ENCODE measurements around the gene CNP. TPM values are rescaled to one million over a fixed set of nuclear protein-coding genes. Genes with fewer than 3 reads are reported as not detected.

The CNP gene
- total RNA-seq, 1 donor: 94.6 TPM

- no peak overlapping the region for H3K4me3 ChIP-seq (ENCODE audit: low read depth, low read length)
- DNase-seq (ENCODE audit: low read depth): no peak
- TF ChIP-seq CTCF (IDR thresholded peaks at IDR 0.05; ENCODE audit: insufficient read depth, low read depth, low read length): no peak
Measured at GRCh38 chr17:41974031-41974430, 7.4 kb downstream of the CNP start.

GRCh38 chr17:41974658-41975057 is 8.1 kb downstream of the CNP start:
- TF ChIP-seq CTCF (IDR thresholded peaks at IDR 0.05; ENCODE audit: insufficient read depth, low read depth, low read length): no peak
- DNase-seq (ENCODE audit: low read depth): no peak

GRCh38 chr17:41975099-41976083 is 8.8 kb downstream of the CNP start:
- TF ChIP-seq CTCF (IDR thresholded peaks at IDR 0.05; ENCODE audit: insufficient read depth, low read depth, low read length): no peak
- H3K4me3 ChIP-seq (ENCODE audit: low read depth, low read length): no peak overlapping the region
- DNase-seq (ENCODE audit: low read depth): no peak

More at GRCh38 chr17:41974658-41975057, 8.1 kb downstream of the CNP start:
- no peak overlapping the region for H3K4me3 ChIP-seq (ENCODE audit: low read depth, low read length)

- TF ChIP-seq CTCF (IDR thresholded peaks at IDR 0.05; ENCODE audit: insufficient read depth, low read depth, low read length): no peak
- H3K4me3 ChIP-seq (ENCODE audit: low read depth, low read length): no peak overlapping the region
- DNase-seq (ENCODE audit: low read depth): peak; percentile 61
Measured at GRCh38 chr17:41976142-41976768, 9.7 kb downstream of the CNP start.

GRCh38 chr17:41977991-41978390 is 11.4 kb downstream of the CNP start:
- no peak overlapping the region for H3K4me3 ChIP-seq (ENCODE audit: low read depth, low read length)
- no peak for TF ChIP-seq CTCF (IDR thresholded peaks at IDR 0.05; ENCODE audit: insufficient read depth, low read depth, low read length)
- DNase-seq (ENCODE audit: low read depth): no peak

- DNase-seq (ENCODE audit: low read depth): peak; percentile 77
Measured at GRCh38 chr17:41982026-41982760, 15.6 kb downstream of the CNP start.

More at GRCh38 chr17:41982026-41982760, 15.6 kb downstream of the CNP start:
- no peak for TF ChIP-seq CTCF (IDR thresholded peaks at IDR 0.05; ENCODE audit: insufficient read depth, low read depth, low read length)
- no peak overlapping the region for H3K4me3 ChIP-seq (ENCODE audit: low read depth, low read length)

All from fibroblast of villous mesenchyme (primary cell).